Neuronal stem cell (in vitro differentiated cells): ENCODE measurements around the gene RELB.

Source experiments
- DNase-seq: peaks from one replicate; pipeline ENCODE4 v3.0.0-alpha.2; 2013; ENCODE audit warnings: low spot score
- H2AFZ ChIP-seq: one replicate; pipeline ENCODE4 v1.6.1; 2013; ENCODE audit warnings: mild to moderate bottlenecking, low read length, inconsistent platforms
- H2AK5ac ChIP-seq: 2 replicates; pipeline ENCODE4 v1.6.1; 2013; ENCODE audit warnings: low read depth, mild to moderate bottlenecking, inconsistent platforms, low read length, moderate library complexity, mixed read lengths
- H2BK120ac ChIP-seq: 2 replicates; pipeline ENCODE4 v1.6.1; 2013; ENCODE audit warnings: low read depth, mild to moderate bottlenecking, inconsistent platforms, low read length, moderate library complexity, mixed read lengths
- H2BK12ac ChIP-seq: one replicate; pipeline ENCODE4 v1.6.1; 2013; ENCODE audit warnings: low read length, inconsistent platforms
- H2BK15ac ChIP-seq: 2 replicates; pipeline ENCODE4 v1.6.1; 2013; ENCODE audit warnings: mild to moderate bottlenecking, low read length, inconsistent platforms, mixed read lengths
- H2BK5ac ChIP-seq: one replicate; pipeline ENCODE4 v1.6.1; 2013; ENCODE audit warnings: inconsistent platforms, mild to moderate bottlenecking, low read length, moderate library complexity
- H3K14ac ChIP-seq: one replicate; pipeline ENCODE4 v1.6.1; 2013; ENCODE audit warnings: low read length, inconsistent platforms
- H3K18ac ChIP-seq: 2 replicates; pipeline ENCODE4 v1.6.1; 2013; ENCODE audit warnings: low read length, inconsistent platforms
- H3K23ac ChIP-seq: 2 replicates; pipeline ENCODE4 v1.6.1; 2013; ENCODE audit warnings: low read depth, mild to moderate bottlenecking, mixed read lengths, low read length, inconsistent platforms; ENCODE audit not compliant: poor library complexity
- H3K27ac ChIP-seq: replicated peaks from 3 replicates; pipeline ENCODE4 v1.5.1; 2013; ENCODE audit warnings: low read length, inconsistent platforms
- H3K27me3 ChIP-seq, 3 experiments: 2 replicates each; pipeline ENCODE4 v1.6.1; 2013; ENCODE audit warnings: low read length in 3 of 3, mild to moderate bottlenecking in 2 of 3, inconsistent platforms in 1 of 3, low read depth in 1 of 3, mixed read lengths in 1 of 3, moderate library complexity in 1 of 3; ENCODE audit not compliant: control insufficient read depth in 3 of 3, insufficient read depth in 3 of 3
- H3K36me3 ChIP-seq, 2 donors: replicated peaks in 1 of 2; 2 replicates each; pipeline ENCODE4 v1.6.1; 2013; ENCODE audit warnings: low read length in 2 of 2; ENCODE audit not compliant: control insufficient read depth in 2 of 2, insufficient read depth in 2 of 2
- H3K4ac ChIP-seq: 2 replicates; pipeline ENCODE4 v1.6.1; 2013; ENCODE audit warnings: inconsistent platforms, mild to moderate bottlenecking, low read length, moderate library complexity
- H3K4me1 ChIP-seq, 2 donors: 1 replicate in 1 of 2; 2 replicates in 1 of 2; pipeline ENCODE4 v1.6.1; 2013; ENCODE audit warnings: low read length in 2 of 2, low read depth in 1 of 2; ENCODE audit not compliant: control insufficient read depth in 2 of 2, insufficient read depth in 1 of 2
- H3K4me2 ChIP-seq: one replicate; pipeline ENCODE4 v1.6.1; 2013; ENCODE audit warnings: mild to moderate bottlenecking, low read length, inconsistent platforms; ENCODE audit not compliant: insufficient read depth, poor library complexity, severe bottlenecking
- H3K4me3 ChIP-seq, 2 donors: 2 replicates each; pipeline ENCODE4 v1.5.1; 2013; ENCODE audit warnings: low read length in 2 of 2, mild to moderate bottlenecking in 2 of 2, inconsistent platforms in 1 of 2, moderate library complexity in 1 of 2
- H3K79me1 ChIP-seq: one replicate; pipeline ENCODE4 v1.6.1; 2013; ENCODE audit warnings: low read depth, mild to moderate bottlenecking, inconsistent platforms, low read length, moderate library complexity
- H3K9ac ChIP-seq: one replicate; pipeline ENCODE4 v1.6.1; 2013; ENCODE audit warnings: mild to moderate bottlenecking, low read depth, low read length, inconsistent platforms; ENCODE audit not compliant: poor library complexity
- H3K9me3 ChIP-seq, 2 donors: replicated peaks in 1 of 2; 2 replicates each; pipeline versions ENCODE3 to v1.6.1; 2013; ENCODE audit warnings: low read length in 2 of 2, mild to moderate bottlenecking in 2 of 2, inconsistent platforms in 1 of 2, low read depth in 1 of 2, mixed read lengths in 1 of 2, moderate library complexity in 1 of 2; ENCODE audit not compliant: control insufficient read depth in 2 of 2, insufficient read depth in 1 of 2
- H4K8ac ChIP-seq: one replicate; pipeline ENCODE4 v1.6.1; 2013; ENCODE audit warnings: low read depth, mild to moderate bottlenecking, inconsistent platforms, low read length, moderate library complexity
- H4K91ac ChIP-seq: one replicate; pipeline ENCODE4 v1.6.1; 2013; ENCODE audit warnings: low read length, low read depth, mild to moderate bottlenecking, inconsistent platforms; ENCODE audit not compliant: poor library complexity
- WGBS, 2 donors: extraction: QIAGEN DNeasy Blood & Tissue Kit; methylation state at CpG; one replicate each; pipeline ENCODE4 v1.1.7; 2013; ENCODE audit warnings: missing lambda C conversion rate in 2 of 2, mixed read lengths in 1 of 2; ENCODE audit not compliant: insufficient read length in 2 of 2, insufficient replicate concordance in 1 of 2; ENCODE audit errors: extremely low coverage in 2 of 2; 5-methylcytosine and 5-hydroxymethylcytosine counted together

RELB gene

DNA sequence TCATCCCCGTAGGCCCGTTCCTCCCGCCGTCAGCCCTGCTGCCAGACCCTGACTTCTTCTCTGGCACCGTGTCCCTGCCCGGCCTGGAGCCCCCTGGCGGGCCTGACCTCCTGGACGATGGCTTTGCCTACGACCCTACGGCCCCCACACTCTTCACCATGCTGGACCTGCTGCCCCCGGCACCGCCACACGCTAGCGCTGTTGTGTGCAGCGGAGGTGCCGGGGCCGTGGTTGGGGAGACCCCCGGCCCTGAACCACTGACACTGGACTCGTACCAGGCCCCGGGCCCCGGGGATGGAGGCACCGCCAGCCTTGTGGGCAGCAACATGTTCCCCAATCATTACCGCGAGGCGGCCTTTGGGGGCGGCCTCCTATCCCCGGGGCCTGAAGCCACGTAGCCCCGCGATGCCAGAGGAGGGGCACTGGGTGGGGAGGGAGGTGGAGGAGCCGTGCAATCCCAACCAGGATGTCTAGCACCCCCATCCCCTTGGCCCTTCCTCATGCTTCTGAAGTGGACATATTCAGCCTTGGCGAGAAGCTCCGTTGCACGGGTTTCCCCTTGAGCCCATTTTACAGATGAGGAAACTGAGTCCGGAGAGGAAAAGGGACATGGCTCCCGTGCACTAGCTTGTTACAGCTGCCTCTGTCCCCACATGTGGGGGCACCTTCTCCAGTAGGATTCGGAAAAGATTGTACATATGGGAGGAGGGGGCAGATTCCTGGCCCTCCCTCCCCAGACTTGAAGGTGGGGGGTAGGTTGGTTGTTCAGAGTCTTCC is 36.3 kb downstream of the RELB start:
- no peak overlapping the region for H2BK120ac ChIP-seq
- peak overlapping the region; percentile 50 for H4K91ac ChIP-seq
- no peak for DNase-seq
- H3K4ac ChIP-seq = no peak overlapping the region
- H3K4me2 ChIP-seq = no peak overlapping the region
- no peak overlapping the region for H3K14ac ChIP-seq
- peak overlapping the region in 1 of 2 donors; percentile 27 for H3K4me3 ChIP-seq
- peaks cover 23 to 29% of the 10 kb centered on the region in 2 donors for H3K36me3 ChIP-seq
- no peak overlapping the region for H2BK12ac ChIP-seq
- peak overlapping the region; percentile 68 for H2AK5ac ChIP-seq
- no peak overlapping the region for H3K27ac ChIP-seq
- H3K79me1 ChIP-seq = peaks cover 15% of the 10 kb centered on the region
- H3K4me1 ChIP-seq = peaks cover 8 to 11% of the 10 kb centered on the region in 2 donors
- H3K23ac ChIP-seq = peak overlapping the region; percentile 83
- H3K9me3 ChIP-seq = peaks cover 0 to 1% of the 10 kb centered on the region in 2 donors
- no peak overlapping the region for H3K18ac ChIP-seq
- no peak overlapping the region for H2AFZ ChIP-seq
- H2BK5ac ChIP-seq = peak overlapping the region; percentile 24
- no CpG with 5 or more reads among the region's 37 CpGs for WGBS, 2 donors
- H3K27me3 ChIP-seq = no peaks in the 10 kb centered on the region
- H4K8ac ChIP-seq = no peak overlapping the region
- no peak overlapping the region for H3K9ac ChIP-seq
- peak overlapping the region; percentile 24 for H2BK15ac ChIP-seq

DNA sequence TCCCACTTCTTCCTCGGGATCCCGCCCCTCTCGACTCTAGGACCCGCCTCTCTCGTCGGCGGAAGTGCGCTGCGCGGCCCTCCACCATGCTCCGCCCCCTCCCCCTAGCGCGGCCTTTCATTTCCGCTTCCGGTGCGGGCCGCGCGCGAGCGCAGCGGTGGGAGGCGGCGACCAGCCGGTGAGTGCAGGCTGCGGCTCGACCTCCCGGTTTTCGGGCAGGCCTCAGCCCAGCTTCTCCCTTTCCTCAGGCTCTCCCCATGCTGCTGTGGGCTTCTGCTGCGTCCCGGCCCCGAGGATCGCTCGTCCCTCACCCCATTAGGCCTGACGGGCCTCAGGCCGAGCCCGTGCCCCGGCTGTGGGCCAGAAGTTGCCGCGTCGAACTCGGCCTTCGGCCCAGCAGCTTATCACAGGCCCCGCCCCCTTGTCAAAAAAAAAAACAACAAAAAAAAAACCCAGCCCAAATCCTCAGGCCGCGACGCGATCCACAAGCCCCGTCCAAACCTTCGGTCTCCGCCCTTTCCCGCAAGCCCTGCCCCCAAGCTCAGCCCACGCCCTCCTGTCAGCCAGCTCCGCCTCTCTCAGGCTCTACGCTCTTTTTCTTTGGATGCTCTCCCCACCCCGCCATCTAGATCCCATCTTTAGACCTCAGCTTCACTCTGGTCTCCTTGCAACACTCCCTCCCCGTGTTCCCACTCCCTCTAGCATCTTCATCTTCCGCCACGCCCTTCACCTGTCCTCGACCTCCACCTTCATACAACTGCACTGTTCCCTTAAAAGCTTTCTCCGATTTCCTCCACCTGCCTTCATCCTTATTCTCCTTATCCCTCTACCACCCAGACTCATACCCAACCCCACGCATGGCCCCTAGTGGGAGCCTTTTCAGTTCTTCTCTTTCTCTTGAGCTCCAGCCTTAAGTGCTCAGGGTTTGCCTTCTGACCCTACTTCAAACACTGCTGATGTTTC is 37.9 kb downstream of the RELB start, which contains the start of gene CLASRP:
CLASRP (plus strand) TSS at position 115 of the 963 bp plus-strand sequence. CDS start 1,168 bp downstream, outside the sequence.
- H4K8ac ChIP-seq = peak within 1 kb of the TSS; percentile 92
- H4K91ac ChIP-seq = no peak within 1 kb of the TSS

DNA sequence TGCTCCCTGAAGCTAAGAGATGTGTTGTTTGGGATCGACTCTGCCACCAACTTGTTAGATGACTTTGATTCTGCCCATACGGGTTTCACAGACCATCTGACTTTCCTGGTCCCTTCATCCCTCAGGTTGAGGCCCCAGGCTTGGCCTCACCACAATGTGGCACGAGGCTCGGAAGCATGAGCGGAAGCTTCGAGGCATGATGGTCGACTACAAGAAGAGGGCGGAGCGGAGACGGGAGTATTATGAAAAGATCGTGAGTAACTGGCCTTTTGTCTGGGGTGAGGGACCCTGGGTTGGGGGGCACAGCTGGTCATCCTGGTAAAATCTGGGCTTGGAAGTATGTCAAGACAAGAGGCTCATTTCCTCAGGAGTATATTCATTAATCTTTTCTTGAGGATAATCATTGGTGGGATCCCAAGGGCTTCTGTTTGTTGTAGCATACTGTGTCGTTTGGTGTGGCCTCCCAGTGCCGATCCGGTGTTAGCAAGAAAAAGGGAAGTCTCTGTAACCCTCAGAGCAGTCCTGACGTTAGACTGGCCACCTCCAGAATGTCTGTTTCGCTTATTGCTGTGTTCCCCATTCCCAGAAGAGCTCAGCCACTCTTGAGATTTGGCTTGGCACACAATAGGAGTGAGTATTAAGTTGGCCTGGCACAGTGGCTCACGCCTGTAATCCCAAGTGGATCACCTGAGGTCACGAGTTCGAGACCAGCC is 39.0 kb downstream of the RELB start:
- Histone ChIP-seq H3K23ac (no peak overlapping the region), H3K9me3 (peaks cover 0 to 1% of the 10 kb centered on the region in 2 donors), H2BK12ac (no peak overlapping the region), H2AFZ (no peak overlapping the region), H3K4me3 (peak overlapping the region; percentile 27 to 91), H2BK120ac (no peak overlapping the region), H2BK5ac (no peak overlapping the region), H3K4ac (no peak overlapping the region), H3K18ac (no peak overlapping the region), H3K27ac (no peak overlapping the region), H2AK5ac (no peak overlapping the region), H4K91ac (no peak overlapping the region), H3K4me1 (peaks cover 8 to 11% of the 10 kb centered on the region in 2 donors), H3K79me1 (peaks cover 15% of the 10 kb centered on the region), H3K36me3 (peaks cover 36 to 54% of the 10 kb centered on the region in 2 donors), H2BK15ac (no peak overlapping the region), H3K9ac (peak overlapping the region; percentile 3), H4K8ac (no peak overlapping the region), H3K14ac (no peak overlapping the region), H3K4me2 (peak overlapping the region; percentile 75), H3K27me3 (no peaks in the 10 kb centered on the region)
- no peak for DNase-seq
- WGBS, 2 donors = no CpG with 5 or more reads among the region's 19 CpGs

More for the DNA sequence above, 37.9 kb downstream of the RELB start, which contains the start of gene CLASRP:
- H2BK12ac ChIP-seq = no peak within 1 kb of the TSS
- H3K27ac ChIP-seq = peak within 1 kb of the TSS; percentile 85
- H2AFZ ChIP-seq = peak within 1 kb of the TSS; percentile 93
- H3K79me1 ChIP-seq = peaks cover 15% of the 10 kb centered on the region
- peaks cover 8 to 11% of the 10 kb centered on the region in 2 donors for H3K4me1 ChIP-seq
- peak within 1 kb of the TSS; percentile 83 for H2BK5ac ChIP-seq
- H3K9ac ChIP-seq = peak within 1 kb of the TSS; percentile 98
- peak within 1 kb of the TSS; percentile 99 for H3K18ac ChIP-seq
- H3K4me3 ChIP-seq = peak within 1 kb of the TSS; percentile 90 to 91
- H3K9me3 ChIP-seq = peaks cover 0 to 1% of the 10 kb centered on the region in 2 donors
- no CpG with 5 or more reads among the region's 62 CpGs for WGBS, 2 donors
- H2BK120ac ChIP-seq = no peak within 1 kb of the TSS
- peak within 1 kb of the TSS; percentile 68 for H2AK5ac ChIP-seq
- no peaks in the 10 kb centered on the region for H3K27me3 ChIP-seq
- peak within 1 kb of the TSS; percentile 98 for H3K23ac ChIP-seq
- no peak within 1 kb of the TSS for H3K4ac ChIP-seq
- DNase-seq = peak; percentile 80
- peaks cover 29 to 44% of the 10 kb centered on the region in 2 donors for H3K36me3 ChIP-seq
- H2BK15ac ChIP-seq = no peak within 1 kb of the TSS
- peak within 1 kb of the TSS; percentile 75 for H3K4me2 ChIP-seq
- no peak within 1 kb of the TSS for H3K14ac ChIP-seq
